Right lobe of liver (tissue), 4 donors: Measurements from ENCODE around the gene UFD1.
A peak's percentile ranks its signal among the peaks of the same experiment; 100 is the strongest.

Experiments
- CTCF ChIP-seq, 4 donors: fragments of 200-600 bp in 3 of 4; fragments of 450-650 bp in 1 of 4; IDR thresholded peaks; one replicate each; pipeline versions ENCODE4 v1.5.1 to v1.8.0; 2016 to 2022; ENCODE audit warnings: antibody characterized with exemption in 4 of 4, mild to moderate bottlenecking in 2 of 4
- POLR2A ChIP-seq: fragments of 450-650 bp; IDR thresholded peaks from one replicate; pipeline ENCODE4 v1.6.1; 2017; ENCODE audit warnings: antibody characterized with exemption, mild to moderate bottlenecking
- donor health status: DM: no; HTN: no; CAD: no.
- donor health status: DM: no; HTN: no; CAD: no.
- donor health status: DM: no; HTN: yes; CAD: no.

GRCh38 chr22:19488884-19489843 is 10.2 kb upstream of the UFD1 start:
- peak in 2 of 4 donors; percentile 12 to 19 for TF ChIP-seq CTCF (IDR thresholded peaks at IDR 0.05)
- no peak for TF ChIP-seq POLR2A
